Esophagus squamous epithelium (tissue), 4 donors: ENCODE measurements around the gene TECPR2.

Experiments used
- CTCF ChIP-seq, 6 experiments: fragments of 450-650 bp in 4 of 6; fragments of 200-600 bp in 2 of 6; sonication (generic) in 2 of 6; IDR thresholded peaks; one replicate each; pipeline ENCODE4 v1.5.1; 2016 to 2019; ENCODE audit warnings: antibody characterized with exemption in 6 of 6, mild to moderate bottlenecking in 4 of 6, moderate library complexity in 4 of 6
- POLR2A ChIP-seq, 4 donors: fragments of 450-650 bp; IDR thresholded peaks; one replicate each; pipeline ENCODE4 v1.6.1; 2017; ENCODE audit warnings: antibody characterized with exemption in 4 of 4, mild to moderate bottlenecking in 4 of 4, moderate library complexity in 3 of 4

- TF ChIP-seq CTCF (IDR thresholded peaks at IDR 0.05) = no peak
- no peak for TF ChIP-seq POLR2A (IDR thresholded peaks at IDR 0.05)
Measured at GRCh38 chr14:102513899-102514772, 151.4 kb downstream of the TECPR2 start.
